Endothelial cell of umbilical vein (primary cell): ENCODE measurements around the gene CCNT2. TPM values are rescaled to one million over a fixed set of nuclear protein-coding genes. Genes with fewer than 3 reads are reported as not detected.
A peak's percentile ranks its signal among the peaks of the same experiment; 100 is the strongest.

Experiments
- BruUV-seq: library from RNA; stranded (reverse); fragments of 400-500 nt; replicated peaks from 2 replicates; lab custom pipeline; 2021; lab: Mats Ljungman, UMichigan
- CTCF ChIA-PET: fragments of 300-600, 350-600 bp; sonication (Branson Sonifier 250); formaldehyde crosslinking; loops from one replicate; lab custom pipeline; 2021; ENCODE audit warnings: antibody characterized with exemption, inconsistent platforms; lab: Charles Lee
- POLR2A ChIA-PET: fragments of 300-600, 350-600 bp; sonication (Branson Sonifier 250); formaldehyde crosslinking; loops from one replicate; lab custom pipeline; 2021; ENCODE audit warnings: antibody characterized with exemption, inconsistent platforms; lab: Charles Lee
- DNase-seq: peaks from one replicate; pipeline ENCODE4 v3.0.0-alpha.2; 2011; ENCODE audit warnings: low read depth, low spot score
- FAIRE-seq: peaks from 2 replicates; lab custom pipeline; 2011; peaks lifted over from hg19 to GRCh38; lab: Jason Lieb, UNC
- H2AFZ ChIP-seq: 2 replicates; pipeline ENCODE4 v1.6.0; 2012; ENCODE audit warnings: low read depth, low read length, control low read depth, inconsistent platforms
- H3K27ac ChIP-seq: 2 replicates; pipeline ENCODE4 v1.5.1; 2011; ENCODE audit warnings: low read depth, mild to moderate bottlenecking, control low read depth, low read length, moderate library complexity; ENCODE audit not compliant: insufficient read depth
- H3K27me3 ChIP-seq, 2 experiments: 2 replicates each; pipeline versions ENCODE4 v1.6.0 to v1.6.1; 2011; ENCODE audit warnings: low read length in 2 of 2, mixed read lengths in 1 of 2; ENCODE audit not compliant: control insufficient read depth in 2 of 2, insufficient read depth in 2 of 2
- H3K36me3 ChIP-seq, 2 experiments: 2 replicates in 1 of 2; 3 replicates in 1 of 2; pipeline ENCODE4 v1.5.1; 2011; ENCODE audit warnings: low read length in 2 of 2, mild to moderate bottlenecking in 1 of 2, moderate library complexity in 1 of 2; ENCODE audit not compliant: control insufficient read depth in 2 of 2, insufficient read depth in 2 of 2; ENCODE audit errors: extremely low read depth in 1 of 2
- H3K4me1 ChIP-seq: 3 replicates; pipeline ENCODE4 v1.5.1; 2011; ENCODE audit warnings: mild to moderate bottlenecking, low read length; ENCODE audit not compliant: control insufficient read depth, insufficient read depth; ENCODE audit errors: extremely low read depth
- H3K4me2 ChIP-seq: 2 replicates; pipeline ENCODE4 v1.6.1; 2011; ENCODE audit warnings: low read length, control low read depth, mixed read lengths; ENCODE audit not compliant: insufficient read depth
- H3K4me3 ChIP-seq, 3 experiments: fragments of 200-600 bp in 1 of 3; sonication (generic), shearing (Covaris generic) in 1 of 3; replicated peaks in 1 of 3; 2 replicates each; pipeline ENCODE4 v1.5.1; 2011 to 2016; ENCODE audit warnings: control low read depth in 3 of 3, low read length in 3 of 3, mild to moderate bottlenecking in 2 of 3, inconsistent platforms in 1 of 3, low read depth in 1 of 3, moderate library complexity in 1 of 3; ENCODE audit not compliant: insufficient read depth in 1 of 3
- H3K79me2 ChIP-seq: 2 replicates; pipeline ENCODE4 v1.6.0; 2012; ENCODE audit warnings: low read length, inconsistent platforms; ENCODE audit not compliant: control insufficient read depth, insufficient read depth
- H3K9ac ChIP-seq: replicated peaks from 2 replicates; pipeline ENCODE3; 2011; ENCODE audit warnings: low read length, control low read depth; ENCODE audit not compliant: insufficient read depth; ENCODE audit errors: extremely low read depth
- H3K9me1 ChIP-seq: replicated peaks from 3 replicates; pipeline ENCODE4 v1.6.0; 2011; ENCODE audit warnings: mild to moderate bottlenecking, low read length; ENCODE audit not compliant: control insufficient read depth, insufficient read depth; ENCODE audit errors: extremely low read depth
- H3K9me3 ChIP-seq: replicated peaks from 2 replicates; pipeline ENCODE4 v1.5.1; 2012; ENCODE audit warnings: low read length, inconsistent platforms; ENCODE audit not compliant: control insufficient read depth, insufficient read depth
- H4K20me1 ChIP-seq: replicated peaks from 2 replicates; pipeline ENCODE3; 2011; ENCODE audit warnings: mild to moderate bottlenecking, low read length; ENCODE audit not compliant: control insufficient read depth, insufficient read depth; ENCODE audit errors: extremely low read depth
- CTCF ChIP-seq, 2 donors: IDR thresholded peaks; 1 replicate in 1 of 2; 2 replicates in 1 of 2; pipeline ENCODE4 v1.5.1; 2011; ENCODE audit warnings: low read length in 2 of 2, mild to moderate bottlenecking in 2 of 2, moderate library complexity in 2 of 2, control low read depth in 1 of 2, inconsistent platforms in 1 of 2, low read depth in 1 of 2; ENCODE audit not compliant: insufficient read depth in 1 of 2; ENCODE audit errors: extremely low read depth in 1 of 2
- EZH2 ChIP-seq: IDR thresholded peaks from 2 replicates; pipeline ENCODE4 v1.6.1; 2012; ENCODE audit warnings: borderline replicate concordance, low read depth, mild to moderate bottlenecking, moderate library complexity, low read length, inconsistent platforms; ENCODE audit not compliant: severe bottlenecking
- FOS ChIP-seq: IDR thresholded peaks from 2 replicates; pipeline ENCODE4 v1.6.1; 2011; ENCODE audit warnings: mild to moderate bottlenecking, low read length, moderate library complexity, borderline replicate concordance; ENCODE audit not compliant: insufficient read depth
- JUN ChIP-seq: IDR thresholded peaks from 2 replicates; pipeline ENCODE4 v1.6.1; 2011; ENCODE audit warnings: borderline replicate concordance, low read depth; ENCODE audit not compliant: insufficient read length, insufficient read depth
- MYC ChIP-seq: IDR thresholded peaks from one replicate; pipeline ENCODE4 v1.6.1; 2011; ENCODE audit warnings: mild to moderate bottlenecking, low read depth, low read length
- POLR2A ChIP-seq: IDR thresholded peaks from 2 replicates; pipeline ENCODE4 v1.6.1; 2012; ENCODE audit warnings: low read depth, mild to moderate bottlenecking, control low read depth, low read length
- dilution Hi-C: fragments of 300-500 bp; cut with MboI; formaldehyde crosslinking; loops from one replicate; pipeline ENCODE4 v1.15.0; 2019; ENCODE audit warnings: low sequenced_read_pairs; ENCODE audit not compliant: extremely low pct_ligation_motif_present
- intact Hi-C: fragments of 100-400 bp; cut with micrococcal nuclease; formaldehyde crosslinking; loops from one replicate; pipeline ENCODE4 v1.10.0; 2022
- polyA plus RNA-seq, 4 experiments: library from polyadenylated mRNA; depleted of rRNA in 3 of 4; stranded (reverse) in 3 of 4; unstranded in 1 of 4; fragments of >200 nt; gene quantifications; 2 replicates each; pipeline versions ENCODE4 v1.2.1 to v1.2.3, GENCODE V29; 2011 to 2012; ENCODE audit warnings: missing spikeins in 1 of 4
- total RNA-seq: library from RNA; stranded (reverse); gene quantifications from 2 replicates; pipeline ENCODE4 v1.2.3, GENCODE V29; 2021
- TF ChIP-seq, protein P1 (sequence below): IDR thresholded peaks from 2 replicates; pipeline ENCODE4 v1.6.1; 2011; ENCODE audit not compliant: insufficient read depth, insufficient read length

CCNT2 gene
- total and polyA plus RNA-seq, 2 donors (not counting 3 experiments of a cell fraction or from before 2014, with no cell fraction given), result 10.3 to 35.5 TPM

GRCh38 chr2:134985061-134985460, 66.4 kb downstream of the CCNT2 start:
- ChIA-PET POLR2A (no interaction called here), CTCF (interaction anchor here (1.0 kb wide), 2 partner anchors 19 to 724 kb away, joined by 3 to 4 read pairs; no protein-coding TSS in a partner anchor)
- dilution Hi-C loops, result no loop called here
- H3K4me1 ChIP-seq, result no peaks in the 10 kb centered on the region
- TF ChIP-seq POLR2A, result no peak
- TF ChIP-seq, protein P1, sequence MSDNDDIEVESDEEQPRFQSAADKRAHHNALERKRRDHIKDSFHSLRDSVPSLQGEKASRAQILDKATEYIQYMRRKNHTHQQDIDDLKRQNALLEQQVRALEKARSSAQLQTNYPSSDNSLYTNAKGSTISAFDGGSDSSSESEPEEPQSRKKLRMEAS, result no peak
- TF ChIP-seq FOS, result no peak
- TF ChIP-seq JUN, result no peak
- TF ChIP-seq EZH2, result no peak
- H3K9me3 ChIP-seq, result no peaks in the 10 kb centered on the region
- H3K79me2 ChIP-seq, result no peaks in the 10 kb centered on the region
- no peaks in the 10 kb centered on the region for H3K9me1 ChIP-seq
- no peaks in the 10 kb centered on the region for H4K20me1 ChIP-seq
- no TSS peak for BruUV-seq
- no peak overlapping the region for H3K9ac ChIP-seq
- no peaks in the 10 kb centered on the region for H3K36me3 ChIP-seq
- no peak overlapping the region for H3K27ac ChIP-seq
- no peak overlapping the region for H2AFZ ChIP-seq
- H3K4me3 ChIP-seq, result no peak overlapping the region
- intact Hi-C loops, result no loop called here
- DNase-seq (no peak), FAIRE-seq (no peak)
- no peak overlapping the region for H3K4me2 ChIP-seq
- peaks cover 12 to 29% of the 10 kb centered on the region in 2 experiments for H3K27me3 ChIP-seq

GRCh38 chr2:134988994-134989605, 70.5 kb downstream of the CCNT2 start:
- no TSS peak for BruUV-seq
- POLR2A ChIA-PET, result no interaction called here
- no peak for TF ChIP-seq EZH2
- TF ChIP-seq MYC, result no peak
- TF ChIP-seq CTCF (IDR thresholded peaks at IDR 0.05; ENCODE audit: extremely low read depth in 1 of 2, insufficient read depth in 1 of 2, low read depth in 1 of 2, low read length in 2 of 2), result peak; percentile 15 to 33

More at GRCh38 chr2:134988994-134989605, 70.5 kb downstream of the CCNT2 start:
- H3K4me3 ChIP-seq, result no peak overlapping the region
- intact Hi-C loops (loop anchor here (1.0 kb wide), 2 partner anchors 721 to 808 kb away; no protein-coding TSS in a partner anchor), dilution Hi-C loops (no loop called here)
- peaks cover 10 to 31% of the 10 kb centered on the region in 2 experiments for H3K27me3 ChIP-seq
- no peaks in the 10 kb centered on the region for H3K79me2 ChIP-seq
- H3K4me2 ChIP-seq, result no peak overlapping the region
- no peaks in the 10 kb centered on the region for H3K4me1 ChIP-seq
- H3K9ac ChIP-seq, result no peak overlapping the region
- DNase-seq (peak; percentile 34), FAIRE-seq (peak; percentile 75)
- H4K20me1 ChIP-seq, result no peaks in the 10 kb centered on the region
- no peaks in the 10 kb centered on the region for H3K9me1 ChIP-seq
- no peak overlapping the region for H2AFZ ChIP-seq
- no peaks in the 10 kb centered on the region for H3K9me3 ChIP-seq
- CTCF ChIA-PET, result interaction anchor here (0.6 to 3.7 kb wide), 50 partner anchors 9 to 1396 kb away, joined by 3 to 80 read pairs (median 4); partner anchors contain the start of genes MCM6, R3HDM1, UBXN4 and ZRANB3
- no peaks in the 10 kb centered on the region for H3K36me3 ChIP-seq
- no peak overlapping the region for H3K27ac ChIP-seq
